Progenitor cell of endocrine pancreas (in vitro differentiated cells): ENCODE results near the gene GALNT2. TPM values are rescaled to one million over a fixed set of nuclear protein-coding genes. Genes with fewer than 3 reads are reported as not detected.

Experiments used
- DNase-seq: peaks from one replicate; pipeline ENCODE4 v3.0.0; 2021; ENCODE audit warnings: low spot score; ENCODE audit not compliant: unreplicated experiment
- H3K27ac Mint-ChIP-seq: 2 replicates; pipeline ENCODE4 v1.8.0; 2021; ENCODE audit warnings: mild to moderate bottlenecking, moderate library complexity, mixed read lengths
- H3K27me3 Mint-ChIP-seq: 2 replicates; pipeline ENCODE4 v1.8.0; 2021; ENCODE audit warnings: mixed read lengths
- H3K36me3 Mint-ChIP-seq: 2 replicates; pipeline ENCODE4 v1.8.0; 2022; ENCODE audit warnings: mixed read lengths; ENCODE audit not compliant: insufficient read depth
- H3K4me1 Mint-ChIP-seq: 2 replicates; pipeline ENCODE4 v1.8.0; 2021; ENCODE audit warnings: low read depth, mixed read lengths
- H3K4me3 Mint-ChIP-seq: 2 replicates; pipeline ENCODE4 v1.8.0; 2021; ENCODE audit warnings: low read depth, mild to moderate bottlenecking, moderate library complexity, mixed read lengths
- H3K9me3 Mint-ChIP-seq: 2 replicates; pipeline ENCODE4 v1.8.0; 2021; ENCODE audit warnings: low read depth, mixed read lengths
- CTCF ChIP-seq: fragments of 200-600 bp; sonication (generic); IDR thresholded peaks from one replicate; pipeline ENCODE4 v1.5.0; 2021; ENCODE audit warnings: antibody characterized with exemption, mild to moderate bottlenecking; ENCODE audit not compliant: unreplicated experiment
- total RNA-seq: library from RNA; stranded (reverse); gene quantifications from 2 replicates; pipeline ENCODE4 v1.2.1, GENCODE V29; 2021

The GALNT2 gene
- total RNA-seq, 1 donor from 2014 or later = 95.2 TPM

- TF ChIP-seq CTCF = no peak
- Mint-ChIP-seq H3K27me3 (no peaks in the 10 kb centered on the region), H3K4me1 (peaks cover 38% of the 10 kb centered on the region), H3K36me3 (no peaks in the 10 kb centered on the region), H3K9me3 (no peaks in the 10 kb centered on the region), H3K27ac (no peak overlapping the region), H3K4me3 (no peak overlapping the region)
- DNase-seq = no peak
Measured at GRCh38 chr1:230103306-230104173, 36.5 kb downstream of the GALNT2 start.

- Mint-ChIP-seq H3K36me3 (no peaks in the 10 kb centered on the region), H3K9me3 (no peaks in the 10 kb centered on the region), H3K27ac (peak overlapping the region; percentile 56), H3K4me1 (peaks cover 43% of the 10 kb centered on the region), H3K4me3 (no peak overlapping the region), H3K27me3 (no peaks in the 10 kb centered on the region)
- TF ChIP-seq CTCF = no peak
- DNase-seq = no peak
Measured at GRCh38 chr1:230104395-230105244, 37.6 kb downstream of the GALNT2 start.

- H3K27me3 Mint-ChIP-seq = no peaks in the 10 kb centered on the region
- no peaks in the 10 kb centered on the region for H3K36me3 Mint-ChIP-seq
- H3K4me3 Mint-ChIP-seq = no peak overlapping the region
- H3K4me1 Mint-ChIP-seq = peaks cover 46% of the 10 kb centered on the region
- no peak for DNase-seq
- no peaks in the 10 kb centered on the region for H3K9me3 Mint-ChIP-seq
- TF ChIP-seq CTCF = no peak
- H3K27ac Mint-ChIP-seq = no peak overlapping the region
Measured at GRCh38 chr1:230105245-230105753, 38.3 kb downstream of the GALNT2 start.

GRCh38 chr1:230105754-230106625 is 39.0 kb downstream of the GALNT2 start:
- DNase-seq = no peak
- no peaks in the 10 kb centered on the region for H3K27me3 Mint-ChIP-seq
- peaks cover 47% of the 10 kb centered on the region for H3K4me1 Mint-ChIP-seq
- no peak for TF ChIP-seq CTCF
- no peaks in the 10 kb centered on the region for H3K36me3 Mint-ChIP-seq
- no peak overlapping the region for H3K4me3 Mint-ChIP-seq
- no peak overlapping the region for H3K27ac Mint-ChIP-seq
- H3K9me3 Mint-ChIP-seq = no peaks in the 10 kb centered on the region
